ENCODE measurements around the gene CDKN2AIP.
"Not testable (repeated sequence)": the region's sequence is repeated elsewhere in the genome, so short reads cannot be mapped to it uniquely, and the experiment has no call there.

The CDKN2AIP gene

DNA sequence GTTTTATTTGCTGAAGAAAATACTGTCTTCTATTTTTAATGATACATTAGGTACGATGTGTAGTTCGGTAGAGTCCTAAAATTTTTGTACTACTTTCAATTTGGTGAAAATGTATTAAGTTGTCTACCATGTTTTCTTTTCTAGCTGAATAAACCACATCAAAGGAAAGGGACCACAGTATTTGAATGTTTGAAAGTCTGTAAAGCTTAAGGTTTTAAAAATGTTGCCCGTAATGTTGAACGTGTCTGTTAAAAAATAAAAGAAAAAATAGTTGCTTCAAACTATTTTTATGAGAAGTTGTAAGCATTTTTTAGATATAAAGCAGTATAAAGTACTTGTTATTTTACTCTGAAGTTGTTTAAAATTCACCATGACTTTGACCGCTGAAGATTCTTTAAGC, 3.2 kb downstream of the CDKN2AIP start:
- Histone ChIP-seq H3K9me3 (no peaks in the 10 kb centered on the region), H3K4me3 (no peak overlapping the region), H3K4me1 (peaks cover 26% of the 10 kb centered on the region), H3K36me3 (replicated peaks) (peaks cover 47% of the 10 kb centered on the region), H3K27me3 (ENCODE audit: low read depth) (no peaks in the 10 kb centered on the region)
- no peak for DNase-seq (ENCODE audit: low spot score in 2 of 2)
- in situ Hi-C loops (cut with MboI; ENCODE audit: low sequenced_read_pairs): no loop called here

DNA sequence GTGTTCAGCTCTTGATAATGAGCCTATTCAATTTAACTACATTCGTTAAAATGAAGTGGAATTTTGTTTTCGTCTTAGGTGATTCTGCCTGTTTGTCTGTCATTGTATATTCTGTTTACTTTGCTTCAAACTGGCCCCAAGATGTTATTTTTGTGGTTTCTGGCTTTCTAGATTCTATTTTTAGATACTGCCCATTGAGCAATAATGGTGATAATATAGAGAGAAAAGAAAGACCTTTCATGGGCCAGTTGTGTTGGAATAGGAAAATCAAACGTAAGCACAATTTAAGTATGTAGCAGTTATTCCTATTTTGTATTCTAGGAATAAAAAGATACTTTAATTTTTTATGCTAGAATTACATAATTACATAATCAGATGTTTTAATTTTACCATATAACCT, 4.0 kb downstream of the CDKN2AIP start:
- Histone ChIP-seq H3K4me3 (no peak overlapping the region), H3K4me1 (peaks cover 18% of the 10 kb centered on the region), H3K36me3 (replicated peaks) (peaks cover 47% of the 10 kb centered on the region), H3K9me3 (no peaks in the 10 kb centered on the region), H3K27me3 (ENCODE audit: low read depth) (no peaks in the 10 kb centered on the region)
- no peak for DNase-seq (ENCODE audit: low spot score in 2 of 2)
- in situ Hi-C loops (cut with MboI; ENCODE audit: low sequenced_read_pairs): no loop called here

DNA sequence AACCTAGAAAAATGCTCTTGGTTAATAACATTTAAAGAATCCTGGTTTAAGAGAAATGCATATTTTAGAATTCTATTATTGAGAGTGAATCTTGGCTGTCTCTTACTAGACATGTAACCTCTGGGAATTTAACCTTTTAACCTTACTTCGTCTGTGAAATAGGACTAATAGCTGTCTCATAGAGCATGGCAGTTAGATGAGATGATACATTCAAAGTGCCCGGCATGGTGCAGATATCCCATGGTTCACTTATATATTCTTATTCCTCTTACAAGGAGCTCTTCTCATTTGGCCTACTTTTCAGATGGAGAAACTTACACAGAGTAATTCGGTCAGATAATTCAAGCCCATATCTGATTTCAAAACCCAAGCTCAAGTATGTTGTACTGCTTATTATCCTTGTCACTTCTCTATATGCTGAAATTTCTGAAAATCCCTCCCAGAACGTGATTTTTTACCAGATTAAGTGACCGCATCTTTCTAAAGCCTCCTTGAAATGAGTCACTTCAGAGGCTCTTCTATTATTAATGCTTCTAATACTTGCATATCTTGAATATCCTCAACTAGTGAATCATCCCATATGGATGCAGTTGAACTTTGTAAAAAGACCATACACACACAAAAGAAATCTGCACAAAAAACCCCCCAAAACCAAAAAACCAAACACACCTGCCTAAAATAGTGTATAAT, 4.9 kb downstream of the CDKN2AIP start:
- in situ Hi-C loops (cut with MboI; ENCODE audit: low sequenced_read_pairs): no loop called here
- no peaks in the 10 kb centered on the region for H3K27me3 ChIP-seq (ENCODE audit: low read depth)
- no peak overlapping the region for H3K4me3 ChIP-seq
- H3K36me3 ChIP-seq (replicated peaks): peaks cover 47% of the 10 kb centered on the region
- peaks cover 16% of the 10 kb centered on the region for H3K4me1 ChIP-seq
- DNase-seq (ENCODE audit: low spot score in 2 of 2): no peak
- H3K9me3 ChIP-seq: no peaks in the 10 kb centered on the region

DNA sequence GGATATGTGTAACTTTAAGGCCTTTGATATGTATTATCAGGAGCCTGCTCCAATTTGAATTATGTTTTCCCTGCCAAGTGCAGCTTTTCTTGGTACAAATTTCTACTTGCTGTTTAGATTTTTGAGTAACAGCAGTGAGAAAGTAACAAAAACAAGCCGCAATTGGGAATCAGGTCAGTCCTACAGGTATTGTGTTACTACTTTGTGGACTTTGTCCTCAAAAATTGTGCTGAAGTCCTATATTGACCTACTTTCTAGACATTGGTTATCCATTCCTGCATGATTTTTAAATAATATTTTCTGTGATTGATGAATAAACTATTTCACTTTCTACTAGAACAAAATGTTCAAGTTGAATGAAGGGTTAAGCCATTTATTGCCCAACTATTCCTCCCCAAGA, 5.7 kb downstream of the CDKN2AIP start:
- Histone ChIP-seq H3K27me3 (ENCODE audit: low read depth) (no peaks in the 10 kb centered on the region), H3K4me3 (no peak overlapping the region), H3K4me1 (peaks cover 16% of the 10 kb centered on the region), H3K9me3 (no peaks in the 10 kb centered on the region), H3K36me3 (replicated peaks) (peaks cover 47% of the 10 kb centered on the region)
- DNase-seq (ENCODE audit: low spot score in 2 of 2): no peak
- in situ Hi-C loops (cut with MboI; ENCODE audit: low sequenced_read_pairs): no loop called here

DNA sequence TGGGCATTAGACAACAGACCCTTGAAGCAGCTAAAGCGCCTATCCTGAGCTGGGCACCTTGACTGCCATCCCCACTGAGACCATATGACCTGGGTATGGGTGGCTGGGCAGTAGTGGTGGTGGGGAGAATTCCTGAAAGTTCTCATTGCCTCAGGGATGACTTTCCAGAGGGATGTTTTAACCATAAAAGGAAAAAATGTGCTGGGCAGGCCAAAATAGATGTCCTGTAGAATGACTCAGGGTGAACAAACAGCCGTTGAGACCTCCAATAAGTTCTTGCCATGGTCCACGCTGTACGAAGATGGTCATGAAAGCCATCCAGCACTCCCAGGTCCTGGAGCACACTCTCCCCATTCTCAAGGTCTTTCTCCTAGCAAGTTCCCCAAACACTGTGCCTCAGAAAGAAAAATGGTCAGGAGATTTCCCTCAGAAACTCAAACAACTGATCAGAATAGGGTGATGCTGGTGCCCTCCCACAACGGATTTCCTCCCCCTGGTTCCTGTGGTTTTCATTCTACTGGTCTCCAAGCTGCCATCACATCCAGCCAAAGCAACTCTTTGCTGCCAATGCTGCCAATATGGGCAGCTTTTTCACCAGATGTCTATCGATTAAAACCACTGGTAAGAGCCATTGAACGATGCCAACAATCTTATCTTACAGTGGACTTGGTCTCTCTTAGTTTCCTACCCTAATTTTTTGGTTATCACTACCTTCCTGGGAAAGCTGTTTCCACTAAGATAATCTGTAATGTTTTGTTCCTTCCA, 11.2 kb downstream of the CDKN2AIP start:
- no peaks in the 10 kb centered on the region for H3K27me3 ChIP-seq (ENCODE audit: low read depth)
- in situ Hi-C loops (cut with MboI; ENCODE audit: low sequenced_read_pairs): no loop called here
- H3K4me1 ChIP-seq: no peaks in the 10 kb centered on the region
- H3K4me3 ChIP-seq: no peak overlapping the region
- DNase-seq (ENCODE audit: low spot score in 2 of 2): no peak
- H3K9me3 ChIP-seq: no peaks in the 10 kb centered on the region
- no peaks in the 10 kb centered on the region; the same call in 1 of the 2 replicates for H3K36me3 ChIP-seq (replicated peaks)

DNA sequence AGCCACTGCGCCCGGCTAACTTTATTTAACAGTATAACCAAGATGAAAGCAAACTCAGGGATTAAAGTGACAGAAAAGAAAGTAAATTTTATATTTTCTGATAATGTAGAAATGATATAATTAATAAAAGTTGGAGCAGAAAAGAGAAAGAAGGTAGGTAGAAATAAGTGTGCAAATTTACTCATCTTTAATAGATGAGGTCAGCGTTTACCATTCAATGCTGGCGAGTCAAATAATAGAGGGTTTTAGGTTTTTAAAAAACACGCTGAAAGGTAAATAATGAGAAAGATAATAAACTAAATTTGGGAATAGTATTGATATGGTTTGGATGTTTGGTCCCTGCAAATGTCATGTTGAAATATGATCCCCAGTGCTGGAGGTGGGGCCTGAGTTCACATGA, 13.6 kb downstream of the CDKN2AIP start:
- Histone ChIP-seq H3K36me3 (replicated peaks) (no peaks in the 10 kb centered on the region), H3K27me3 (ENCODE audit: low read depth) (no peaks in the 10 kb centered on the region), H3K4me3 (no peak overlapping the region), H3K4me1 (no peaks in the 10 kb centered on the region), H3K9me3 (no peaks in the 10 kb centered on the region)
- no peak for DNase-seq (ENCODE audit: low spot score in 2 of 2)
- in situ Hi-C loops (cut with MboI; ENCODE audit: low sequenced_read_pairs): no loop called here

DNA sequence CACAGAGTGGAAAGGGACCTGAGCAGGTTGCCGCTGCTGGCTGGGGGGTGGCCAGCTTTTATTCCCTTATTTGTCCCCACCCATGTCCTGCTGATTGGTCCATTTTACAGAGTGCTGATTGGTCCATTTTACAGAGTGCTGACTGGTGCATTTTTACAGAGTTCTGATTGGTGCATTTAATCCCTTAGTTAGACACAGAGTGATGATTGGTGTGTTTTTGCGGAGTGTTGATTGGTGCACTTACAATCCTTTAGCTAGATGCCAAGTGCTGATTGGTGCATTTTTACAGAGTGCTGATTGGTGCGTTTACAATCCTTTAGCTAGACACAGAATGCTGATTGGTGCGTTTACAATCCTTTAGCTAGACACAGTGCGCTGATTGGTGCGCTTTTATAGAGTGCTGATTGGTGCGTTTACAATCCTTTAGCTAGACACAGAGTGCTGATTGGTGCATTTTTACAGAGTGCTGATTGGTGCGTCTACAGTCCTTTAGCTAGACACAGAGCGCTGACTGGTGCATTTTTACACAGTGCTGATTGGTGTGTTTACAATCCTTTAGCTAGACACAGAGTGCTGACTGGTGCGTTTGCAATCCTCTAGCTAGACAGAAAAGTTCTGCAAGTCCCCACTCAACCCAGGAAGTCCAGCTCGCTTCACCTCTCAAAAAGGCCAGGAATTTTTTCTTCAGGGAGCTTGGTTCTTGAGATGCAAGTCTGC, 19.6 kb downstream of the CDKN2AIP start:
- DNase-seq (ENCODE audit: low spot score in 2 of 2); H3K4me1 ChIP-seq; H3K9me3 ChIP-seq; in situ Hi-C loops (cut with MboI; ENCODE audit: low sequenced_read_pairs); H3K4me3 ChIP-seq; H3K27me3 ChIP-seq (ENCODE audit: low read depth); H3K36me3 ChIP-seq (replicated peaks): not testable (repeated sequence)

DNA sequence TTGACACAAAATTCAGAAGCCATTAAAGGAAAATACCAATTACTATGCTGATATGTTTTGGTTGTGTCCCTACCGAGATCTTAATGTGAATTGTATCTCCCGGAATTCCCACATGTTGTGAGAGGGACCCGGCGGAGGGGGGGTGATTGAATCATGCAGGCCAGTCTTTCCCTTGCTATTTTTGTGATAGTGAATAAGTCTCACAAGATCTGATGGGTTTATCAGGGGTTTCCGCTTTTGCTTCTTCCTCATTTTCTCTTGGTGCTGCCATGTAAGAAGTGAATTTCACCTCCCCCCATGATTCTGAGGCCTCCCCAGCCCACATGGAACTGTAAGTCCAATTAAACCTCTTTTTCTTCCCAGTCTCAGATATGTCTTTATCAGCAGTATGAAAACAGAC, 21.4 kb downstream of the CDKN2AIP start:
- H3K36me3 ChIP-seq (replicated peaks); H3K9me3 ChIP-seq; H3K27me3 ChIP-seq (ENCODE audit: low read depth); H3K4me3 ChIP-seq; in situ Hi-C loops (cut with MboI; ENCODE audit: low sequenced_read_pairs); H3K4me1 ChIP-seq; DNase-seq (ENCODE audit: low spot score in 2 of 2): not testable (repeated sequence)

DNA sequence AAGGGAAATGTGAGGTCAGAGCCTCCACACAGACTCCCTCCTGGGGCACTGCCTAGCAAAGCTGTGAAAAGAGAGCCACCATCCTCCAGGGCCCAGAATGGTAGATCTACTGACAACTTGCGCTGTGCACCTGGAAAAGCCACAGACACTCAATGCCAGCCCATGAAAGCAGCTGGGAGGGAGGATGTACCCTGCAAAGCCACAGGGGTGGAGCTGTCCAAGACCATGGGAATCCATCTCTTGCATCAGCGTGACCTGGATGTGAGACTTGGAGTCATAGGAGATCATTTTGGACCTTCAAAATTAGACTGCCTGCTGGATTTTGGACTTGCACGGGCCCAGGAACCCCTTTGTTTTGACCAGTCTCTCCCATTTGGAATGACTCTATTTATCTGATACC, 22.8 kb downstream of the CDKN2AIP start:
- Histone ChIP-seq H3K27me3 (ENCODE audit: low read depth) (no peaks in the 10 kb centered on the region), H3K9me3 (no peaks in the 10 kb centered on the region), H3K4me1 (no peaks in the 10 kb centered on the region), H3K4me3 (no peak overlapping the region), H3K36me3 (replicated peaks) (no peaks in the 10 kb centered on the region)
- in situ Hi-C loops (cut with MboI; ENCODE audit: low sequenced_read_pairs): no loop called here
- DNase-seq (ENCODE audit: low spot score in 2 of 2): no peak

DNA sequence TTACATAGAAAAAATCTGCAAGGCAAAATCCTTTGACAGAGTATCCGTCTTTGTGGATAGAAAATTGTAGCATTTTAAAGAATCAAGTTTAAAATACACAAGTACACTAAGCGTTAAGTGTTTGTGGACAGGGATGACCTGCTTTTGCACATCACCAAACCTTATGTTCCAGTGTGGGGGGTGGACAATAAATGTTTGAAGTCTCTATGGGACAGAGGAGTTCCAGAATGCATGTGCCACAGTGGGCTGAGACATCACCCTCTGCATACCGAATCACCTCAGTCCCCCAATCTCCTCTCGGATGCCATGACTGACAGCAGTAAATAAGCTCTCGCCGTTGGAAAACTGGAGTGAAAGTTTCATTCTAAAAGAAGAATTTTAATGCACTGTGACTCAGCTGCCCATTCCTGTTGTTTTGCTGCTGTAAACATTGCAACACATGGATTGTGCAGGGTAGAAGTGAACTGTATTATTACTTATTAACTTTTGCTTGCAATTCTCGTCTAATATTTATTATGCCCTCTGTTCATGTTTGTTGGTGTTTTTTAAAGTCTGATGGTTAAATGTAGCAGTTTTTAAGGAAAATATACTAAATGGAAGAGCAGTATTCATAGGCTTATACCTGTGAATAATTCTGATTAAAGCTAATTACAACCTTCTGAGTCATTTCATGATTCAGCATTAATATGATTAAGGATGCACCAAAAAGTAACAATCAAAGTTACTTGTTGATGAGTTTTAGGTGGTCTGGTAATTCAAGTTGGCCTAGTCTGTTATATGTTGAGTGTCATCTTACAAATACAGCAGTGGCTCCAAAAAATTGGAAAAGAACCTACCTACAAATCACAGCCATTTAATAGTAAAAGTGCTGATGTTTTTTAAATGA, 24.0 kb downstream of the CDKN2AIP start:
- H3K27me3 ChIP-seq (ENCODE audit: low read depth): no peaks in the 10 kb centered on the region
- no peaks in the 10 kb centered on the region for H3K36me3 ChIP-seq (replicated peaks)
- no peaks in the 10 kb centered on the region for H3K9me3 ChIP-seq
- no peak overlapping the region for H3K4me3 ChIP-seq
- in situ Hi-C loops (cut with MboI; ENCODE audit: low sequenced_read_pairs): no loop called here
- DNase-seq (ENCODE audit: low spot score in 2 of 2): no peak
- no peaks in the 10 kb centered on the region for H3K4me1 ChIP-seq

DNA sequence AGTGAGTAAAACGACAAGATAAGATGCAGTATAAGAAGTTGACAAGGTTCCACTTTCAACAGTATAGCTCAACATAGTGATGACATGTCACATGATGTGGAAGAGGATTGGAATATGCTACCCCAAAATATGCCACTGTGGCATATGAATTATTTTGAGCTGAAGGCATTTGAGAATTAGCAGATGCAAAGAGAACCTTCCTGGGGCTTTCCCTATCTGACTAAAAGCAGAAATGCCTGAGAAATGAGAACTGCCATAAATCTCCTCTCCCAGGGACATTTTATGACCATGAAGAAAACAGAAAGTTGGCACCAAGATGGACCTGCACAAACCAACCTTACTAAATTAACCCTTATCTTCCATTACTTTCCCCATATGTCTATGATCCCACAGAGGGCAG, 24.8 kb downstream of the CDKN2AIP start:
- H3K4me1 ChIP-seq: no peaks in the 10 kb centered on the region
- DNase-seq (ENCODE audit: low spot score in 2 of 2): no peak
- no peak overlapping the region for H3K4me3 ChIP-seq
- H3K36me3 ChIP-seq (replicated peaks): no peaks in the 10 kb centered on the region
- H3K9me3 ChIP-seq: no peaks in the 10 kb centered on the region
- in situ Hi-C loops (cut with MboI; ENCODE audit: low sequenced_read_pairs): no loop called here
- H3K27me3 ChIP-seq (ENCODE audit: low read depth): no peaks in the 10 kb centered on the region

DNA sequence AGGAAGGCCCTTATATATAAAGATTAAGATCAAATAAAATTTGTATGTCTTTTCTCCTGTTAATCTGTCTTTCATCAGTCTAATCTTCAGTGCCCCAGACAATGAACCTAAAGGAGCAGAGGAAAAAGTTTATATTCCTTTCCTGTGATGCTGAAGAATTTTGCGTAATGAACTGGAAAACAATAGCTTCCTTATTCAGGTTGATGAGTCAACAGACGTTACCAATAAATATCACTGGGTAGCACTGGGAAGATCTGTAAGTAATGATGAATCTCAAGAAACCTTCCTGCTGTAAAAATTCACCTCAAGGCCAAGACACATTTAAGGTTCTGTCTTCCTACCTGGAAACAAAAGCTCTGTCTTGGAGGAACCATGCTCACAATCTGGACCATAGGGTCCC, 25.5 kb downstream of the CDKN2AIP start:
- in situ Hi-C loops (cut with MboI; ENCODE audit: low sequenced_read_pairs): loop anchor here (10.0 kb wide), 1 partner anchor 705 kb away; no protein-coding TSS in a partner anchor

DNA sequence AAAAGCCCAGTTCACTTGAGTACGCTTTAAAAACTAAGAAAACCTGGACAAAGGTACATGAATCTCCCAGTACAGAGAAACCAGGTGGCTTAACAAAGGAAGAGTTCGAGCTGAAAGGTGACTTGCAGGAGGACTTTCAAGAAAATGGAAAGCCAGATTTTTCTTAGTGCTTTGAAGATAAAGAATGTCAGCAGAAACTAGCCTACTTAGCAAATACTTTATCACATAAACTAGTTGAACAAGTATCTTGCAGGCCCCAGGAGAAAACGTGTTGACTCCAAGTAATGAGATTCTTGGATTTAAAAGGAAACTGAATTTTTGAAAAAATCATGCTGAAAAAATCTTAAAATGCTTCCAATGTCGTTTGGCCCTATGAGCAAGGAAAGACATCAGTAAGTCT, 26.4 kb downstream of the CDKN2AIP start:
- Histone ChIP-seq H3K27me3 (ENCODE audit: low read depth) (no peaks in the 10 kb centered on the region), H3K36me3 (replicated peaks) (no peaks in the 10 kb centered on the region), H3K4me1 (no peaks in the 10 kb centered on the region), H3K9me3 (no peaks in the 10 kb centered on the region), H3K4me3 (no peak overlapping the region)
- in situ Hi-C loops (cut with MboI; ENCODE audit: low sequenced_read_pairs): loop anchor here (10.0 kb wide), 1 partner anchor 704 kb away; no protein-coding TSS in a partner anchor
- no peak for DNase-seq (ENCODE audit: low spot score in 2 of 2)

More for the DNA sequence above, 25.5 kb downstream of the CDKN2AIP start:
- Histone ChIP-seq H3K9me3 (no peaks in the 10 kb centered on the region), H3K4me3 (no peak overlapping the region), H3K36me3 (replicated peaks) (no peaks in the 10 kb centered on the region), H3K4me1 (no peaks in the 10 kb centered on the region), H3K27me3 (ENCODE audit: low read depth) (no peaks in the 10 kb centered on the region)
- no peak for DNase-seq (ENCODE audit: low spot score in 2 of 2)
